Neural progenitor cell (in vitro differentiated cells): ENCODE data around the gene EGFLAM.

Experiments
- CTCF ChIP-seq: fragments of 200-600 bp; sonication (generic); IDR thresholded peaks from 2 replicates; pipeline ENCODE4 v1.5.1; 2017; ENCODE audit warnings: antibody characterized with exemption, mild to moderate bottlenecking
- EZH2 ChIP-seq: fragments of 200-600 bp; sonication (generic); IDR thresholded peaks from 2 replicates; pipeline ENCODE4 v1.6.1; 2017; ENCODE audit warnings: antibody characterized with exemption, mild to moderate bottlenecking, moderate library complexity

DNA sequence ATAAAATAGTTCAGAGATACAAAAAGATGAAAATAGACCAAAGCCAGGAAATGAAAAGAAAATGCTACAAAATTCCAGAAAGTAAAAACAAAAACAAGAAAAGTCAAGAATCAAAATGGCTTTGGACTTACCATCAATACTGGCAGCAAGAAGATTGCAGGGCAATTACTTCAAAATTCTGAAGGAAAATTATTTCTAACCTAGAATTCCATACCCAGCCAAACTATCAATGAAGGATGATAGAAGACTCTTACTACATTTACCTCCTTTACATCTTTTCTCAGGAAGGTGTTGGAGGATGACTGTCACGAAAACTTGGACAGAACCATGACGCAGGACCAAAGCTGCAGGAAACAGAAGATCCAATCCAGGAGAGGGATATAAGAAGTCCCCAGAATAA is 46.8 kb downstream of the EGFLAM start:
- no peak for TF ChIP-seq CTCF
- TF ChIP-seq EZH2 = no peak
